ENCODE measurements around the gene CCKAR. TPM values are rescaled to one million over a fixed set of nuclear protein-coding genes. Genes with fewer than 3 reads are reported as not detected.

Gene CCKAR
- total and polyA plus RNA-seq, 2 donors (not counting 3 experiments of a cell fraction or from before 2014, with no cell fraction given) = not detected

DNA sequence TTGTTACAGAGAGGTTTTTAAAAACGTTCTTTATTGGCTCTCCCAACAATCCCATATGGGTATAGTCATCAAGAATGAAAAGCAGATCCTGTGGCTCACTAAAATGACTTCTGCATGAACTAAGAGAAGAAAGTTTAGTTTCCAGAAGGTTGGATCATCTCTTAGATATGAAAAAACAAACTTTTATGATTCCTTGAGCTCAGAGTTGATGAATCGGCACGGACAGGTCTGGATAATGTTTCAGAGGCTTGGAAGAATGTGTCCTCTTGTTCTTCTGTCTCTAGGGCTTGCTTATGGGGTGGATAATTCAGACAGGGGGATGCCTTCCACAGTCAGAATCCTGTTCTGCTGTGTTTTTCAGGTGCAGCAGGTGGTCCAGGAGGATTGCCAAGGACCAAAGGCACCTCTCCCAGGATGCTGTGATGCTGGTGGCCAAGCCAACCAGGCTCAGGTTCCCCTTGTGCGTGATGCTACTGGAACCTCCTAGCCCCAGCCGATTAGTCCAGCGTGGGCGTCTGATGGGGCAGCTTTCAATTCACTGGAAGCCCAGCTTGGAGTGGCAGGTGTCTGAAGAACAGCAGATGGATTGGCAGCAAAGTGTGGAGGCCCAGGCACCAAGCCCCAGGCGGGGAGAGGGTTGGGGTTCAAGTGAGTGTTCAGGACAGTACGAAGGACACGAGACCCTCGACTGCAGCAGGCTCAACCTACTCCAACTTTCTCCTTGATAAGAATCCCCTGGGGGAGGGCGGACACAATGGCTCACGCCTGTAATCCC lies 30.3 kb downstream of the CCKAR start:
- intact Hi-C loops (cut with micrococcal nuclease) (loop anchor here (1.0 to 5.0 kb wide), 4 partner anchors 122 to 550 kb away; partner anchors contain the start of gene TBC1D19), dilution Hi-C loops (cut with MboI; ENCODE audit: extremely low pct_ligation_motif_present, low sequenced_read_pairs) (no loop called here)
- Histone ChIP-seq H3K9ac (replicated peaks; ENCODE audit: extremely low read depth, insufficient read depth, low read length) (no peak overlapping the region), H3K79me2 (ENCODE audit: control insufficient read depth, insufficient read depth, low read length) (no peaks in the 10 kb centered on the region), H3K27me3 (ENCODE audit: control insufficient read depth in 2 of 2, insufficient read depth in 2 of 2, low read length in 2 of 2) (peaks cover 11% of the 10 kb centered on the region in 2 experiments), H3K27ac (ENCODE audit: insufficient read depth, low read depth, low read length) (no peak overlapping the region), H3K4me2 (ENCODE audit: insufficient read depth, low read length) (no peak overlapping the region), H2AFZ (ENCODE audit: low read depth, low read length) (no peak overlapping the region), H3K4me1 (ENCODE audit: control insufficient read depth, extremely low read depth, insufficient read depth, low read length) (no peaks in the 10 kb centered on the region), H4K20me1 (replicated peaks; ENCODE audit: control insufficient read depth, extremely low read depth, insufficient read depth, low read length) (no peaks in the 10 kb centered on the region), H3K9me1 (replicated peaks; ENCODE audit: control insufficient read depth, extremely low read depth, insufficient read depth, low read length) (no peaks in the 10 kb centered on the region), H3K9me3 (replicated peaks; ENCODE audit: control insufficient read depth, insufficient read depth, low read length) (no peaks in the 10 kb centered on the region), H3K4me3 (replicated peaks in 1 of 3; ENCODE audit: insufficient read depth in 1 of 3, low read depth in 1 of 3, low read length in 3 of 3) (no peak overlapping the region), H3K36me3 (ENCODE audit: control insufficient read depth in 2 of 2, extremely low read depth in 1 of 2, insufficient read depth in 2 of 2, low read length in 2 of 2) (no peaks in the 10 kb centered on the region)
- ChIA-PET POLR2A (no interaction called here), CTCF (interaction anchor here (0.9 to 6.6 kb wide), 11 partner anchors 8 to 550 kb away, joined by 3 to 79 read pairs (median 4); partner anchors contain the start of gene STIM2)
- BruUV-seq (replicated peaks) = no TSS peak
- FAIRE-seq = no peak
- DNase-seq (ENCODE audit: low read depth, low spot score) = no peak
- TF ChIP-seq, protein P1, sequence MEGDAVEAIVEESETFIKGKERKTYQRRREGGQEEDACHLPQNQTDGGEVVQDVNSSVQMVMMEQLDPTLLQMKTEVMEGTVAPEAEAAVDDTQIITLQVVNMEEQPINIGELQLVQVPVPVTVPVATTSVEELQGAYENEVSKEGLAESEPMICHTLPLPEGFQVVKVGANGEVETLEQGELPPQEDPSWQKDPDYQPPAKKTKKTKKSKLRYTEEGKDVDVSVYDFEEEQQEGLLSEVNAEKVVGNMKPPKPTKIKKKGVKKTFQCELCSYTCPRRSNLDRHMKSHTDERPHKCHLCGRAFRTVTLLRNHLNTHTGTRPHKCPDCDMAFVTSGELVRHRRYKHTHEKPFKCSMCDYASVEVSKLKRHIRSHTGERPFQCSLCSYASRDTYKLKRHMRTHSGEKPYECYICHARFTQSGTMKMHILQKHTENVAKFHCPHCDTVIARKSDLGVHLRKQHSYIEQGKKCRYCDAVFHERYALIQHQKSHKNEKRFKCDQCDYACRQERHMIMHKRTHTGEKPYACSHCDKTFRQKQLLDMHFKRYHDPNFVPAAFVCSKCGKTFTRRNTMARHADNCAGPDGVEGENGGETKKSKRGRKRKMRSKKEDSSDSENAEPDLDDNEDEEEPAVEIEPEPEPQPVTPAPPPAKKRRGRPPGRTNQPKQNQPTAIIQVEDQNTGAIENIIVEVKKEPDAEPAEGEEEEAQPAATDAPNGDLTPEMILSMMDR (IDR thresholded peaks at IDR 0.05; ENCODE audit: extremely low read depth in 1 of 2, insufficient read depth in 1 of 2, low read depth in 1 of 2, low read length in 2 of 2) = no peak
- TF ChIP-seq FOS (IDR thresholded peaks at IDR 0.05; ENCODE audit: borderline replicate concordance, insufficient read depth, low read length) (no peak), MYC (IDR thresholded peaks at IDR 0.05; ENCODE audit: low read depth, low read length) (no peak), JUN (IDR thresholded peaks at IDR 0.05; ENCODE audit: borderline replicate concordance, insufficient read depth, insufficient read length, low read depth) (no peak), POLR2A (IDR thresholded peaks at IDR 0.05; ENCODE audit: low read depth, low read length) (no peak), MAX (IDR thresholded peaks at IDR 0.05; ENCODE audit: insufficient read depth, insufficient read length) (no peak), POLR2AphosphoS5 (IDR thresholded peaks at IDR 0.05; ENCODE audit: insufficient read depth, low read depth, low read length) (no peak), GATA2 (IDR thresholded peaks at IDR 0.05; ENCODE audit: insufficient read depth, insufficient read length, low read depth, low read length) (no peak), EZH2 (IDR thresholded peaks at IDR 0.05; ENCODE audit: borderline replicate concordance, low read depth, low read length, severe bottlenecking) (no peak)
